Retina (tissue), 1 donor: ENCODE measurements around the gene CEP120.
"Not testable (repeated sequence)": the region's sequence is repeated elsewhere in the genome, so short reads cannot be mapped to it uniquely, and the experiment has no call there.

Experiments
- DNase-seq: peaks from one replicate; pipeline ENCODE4 v3.0.0-alpha.2; 2016

The CEP120 gene

DNA sequence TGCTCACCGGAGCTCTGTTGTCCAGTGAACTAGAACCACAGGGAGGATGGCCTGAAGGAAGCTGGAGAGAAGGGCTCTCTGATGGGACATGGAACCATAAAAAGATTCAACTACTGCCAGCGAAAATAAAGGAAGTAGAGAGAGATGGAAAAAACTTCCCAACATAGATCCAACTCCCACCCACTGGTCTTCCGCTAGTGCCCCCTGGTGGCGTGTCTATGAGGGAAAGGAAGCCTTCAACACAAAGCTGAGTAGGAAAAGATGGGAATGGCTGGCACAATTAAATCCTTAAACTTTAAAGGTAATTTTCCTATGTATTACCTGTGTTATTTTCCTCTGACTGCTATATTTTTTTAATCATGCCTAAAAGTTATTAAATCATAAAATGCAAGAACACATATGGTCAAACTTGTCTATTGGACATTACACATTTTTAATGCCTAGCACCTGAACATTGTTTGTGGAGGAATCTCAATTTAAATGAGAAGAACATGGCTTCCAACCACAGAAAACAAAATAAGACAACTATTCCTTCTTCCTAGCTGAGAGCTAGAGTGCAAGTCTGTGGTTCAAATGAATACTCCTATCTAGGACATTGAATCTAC, 51.5 kb downstream of the CEP120 start:
- peak; percentile 7 for DNase-seq

DNA sequence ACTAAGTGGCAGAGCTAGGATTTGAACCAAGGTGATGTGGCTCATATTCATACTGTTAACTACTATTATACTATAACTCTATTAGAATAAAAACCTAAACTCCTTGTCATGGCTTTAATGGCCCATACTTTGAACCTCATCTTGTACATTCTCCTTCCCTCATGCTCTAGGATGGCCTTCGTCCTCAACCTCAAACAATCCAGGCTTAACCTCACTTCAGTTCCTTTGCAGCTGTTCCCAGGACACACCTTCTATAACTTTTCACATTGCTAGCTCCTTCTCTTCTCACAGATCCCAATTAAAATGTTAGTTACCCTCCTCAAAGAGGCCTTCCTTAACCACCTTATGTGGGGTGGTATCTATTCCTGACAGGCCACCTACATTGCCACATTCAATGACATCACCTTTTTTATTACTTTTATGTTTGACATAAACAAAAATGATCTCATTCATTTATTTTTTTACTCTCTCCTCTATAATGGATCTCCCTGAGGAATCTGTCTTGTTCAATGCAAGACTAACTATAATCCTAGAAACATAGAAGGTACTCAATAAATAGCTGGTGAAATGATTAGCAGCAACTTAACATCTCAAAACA, 53.7 kb downstream of the CEP120 start:
- DNase-seq, result no peak

DNA sequence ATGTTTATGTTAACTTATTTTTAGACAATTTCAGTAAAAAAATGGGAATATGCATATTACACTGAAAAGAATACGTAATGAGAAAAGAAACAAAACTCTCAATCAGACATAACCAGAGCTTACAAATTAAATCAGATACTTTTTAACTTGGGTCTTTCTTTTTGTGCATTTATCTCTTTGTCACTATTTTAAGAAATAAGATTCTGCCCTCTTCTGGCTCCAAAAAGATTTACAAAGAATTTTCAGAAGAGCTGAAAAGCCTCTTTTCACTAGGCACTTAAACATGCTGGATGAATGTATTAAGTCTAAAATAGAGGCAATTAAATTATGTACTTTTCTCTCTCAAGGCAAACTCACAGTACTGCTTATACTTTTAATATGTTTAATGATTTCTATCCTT, 55.5 kb downstream of the CEP120 start:
- no peak for DNase-seq

DNA sequence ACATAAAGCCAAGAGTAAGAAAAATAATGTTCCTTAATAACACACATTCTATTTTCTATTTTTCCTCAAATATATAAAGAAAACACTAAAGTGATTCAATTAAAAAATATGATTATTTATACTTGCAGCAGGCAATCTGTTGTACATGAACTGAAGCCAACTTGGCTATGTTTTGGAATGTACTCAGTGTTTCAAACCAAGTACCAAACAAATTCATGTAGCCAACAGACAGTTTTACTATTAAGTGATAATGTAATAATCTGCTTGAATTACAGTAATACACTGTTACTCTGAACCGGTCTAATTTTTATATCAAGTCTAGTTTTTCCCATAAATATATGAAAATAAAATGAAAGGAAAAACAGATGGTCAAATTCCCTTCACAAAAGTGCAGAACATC, 58.0 kb downstream of the CEP120 start:
- no peak for DNase-seq

DNA sequence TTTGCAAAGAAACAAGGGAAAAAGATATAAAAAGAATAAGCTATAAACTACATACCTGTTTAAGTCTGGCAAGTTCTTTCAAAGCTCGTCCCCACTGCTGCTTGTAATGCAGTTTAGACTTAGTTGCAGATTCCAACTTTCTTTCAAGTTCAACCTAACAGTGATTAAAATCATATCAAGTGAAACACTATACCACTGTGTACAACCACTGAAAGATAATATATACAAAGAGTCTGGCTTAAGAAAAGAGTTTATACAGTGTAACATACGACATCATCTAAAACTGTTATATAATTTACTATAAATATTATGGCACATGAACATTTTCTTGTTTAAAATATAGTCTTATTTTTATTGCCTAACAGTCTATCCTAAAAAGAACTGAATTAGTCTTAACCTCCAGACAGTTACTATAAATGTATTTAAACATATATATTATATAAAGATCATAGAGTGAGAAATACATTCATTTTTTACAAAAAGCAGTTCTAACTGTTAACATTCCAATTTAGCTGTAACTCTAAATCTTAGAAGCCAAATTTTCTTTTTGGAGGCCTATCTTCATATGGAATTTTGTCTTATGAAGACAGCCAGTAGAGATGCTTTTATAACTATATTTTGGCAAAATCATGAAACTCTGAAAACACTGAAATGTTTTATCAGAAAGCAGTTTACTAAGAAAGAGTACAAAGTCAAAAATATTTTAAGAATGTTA, 58.6 kb downstream of the CEP120 start:
- DNase-seq, result no peak

DNA sequence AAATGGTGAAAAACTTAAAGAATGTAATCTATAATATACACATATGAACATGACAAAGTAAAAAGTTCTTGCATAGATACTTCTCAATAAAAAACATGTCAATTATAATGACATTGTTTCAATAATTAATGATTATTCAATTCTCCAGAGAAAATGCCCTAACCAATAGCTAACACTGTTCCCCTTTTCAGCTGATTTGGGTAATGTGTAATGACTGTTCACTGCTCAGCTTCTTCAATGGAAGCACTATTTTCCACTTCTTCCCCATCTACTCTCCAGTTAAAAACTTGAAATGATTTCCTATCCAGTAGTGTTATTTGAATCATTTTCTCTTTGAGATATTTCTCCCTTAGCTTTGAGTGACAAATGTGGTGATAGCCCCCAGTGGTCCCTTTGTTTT, 62.3 kb downstream of the CEP120 start:
- DNase-seq, result no peak

DNA sequence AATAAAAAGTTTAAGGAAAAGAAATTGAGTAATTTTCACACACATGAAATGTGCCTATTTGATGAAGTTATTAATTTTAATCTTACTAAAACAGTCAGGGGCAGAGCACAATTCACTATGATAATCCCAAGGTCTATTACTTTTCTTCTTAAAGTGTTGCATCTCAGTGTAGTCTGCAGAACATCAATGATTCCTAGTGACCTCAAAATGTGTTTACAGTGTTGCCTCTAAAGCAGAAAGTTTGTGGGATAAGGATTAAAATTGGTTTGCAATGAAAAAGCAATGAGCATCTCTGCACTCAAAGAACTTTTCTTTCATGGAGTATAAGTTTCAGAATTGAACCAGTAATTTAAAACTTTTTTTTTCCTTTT, 63.0 kb downstream of the CEP120 start:
- no peak for DNase-seq

DNA sequence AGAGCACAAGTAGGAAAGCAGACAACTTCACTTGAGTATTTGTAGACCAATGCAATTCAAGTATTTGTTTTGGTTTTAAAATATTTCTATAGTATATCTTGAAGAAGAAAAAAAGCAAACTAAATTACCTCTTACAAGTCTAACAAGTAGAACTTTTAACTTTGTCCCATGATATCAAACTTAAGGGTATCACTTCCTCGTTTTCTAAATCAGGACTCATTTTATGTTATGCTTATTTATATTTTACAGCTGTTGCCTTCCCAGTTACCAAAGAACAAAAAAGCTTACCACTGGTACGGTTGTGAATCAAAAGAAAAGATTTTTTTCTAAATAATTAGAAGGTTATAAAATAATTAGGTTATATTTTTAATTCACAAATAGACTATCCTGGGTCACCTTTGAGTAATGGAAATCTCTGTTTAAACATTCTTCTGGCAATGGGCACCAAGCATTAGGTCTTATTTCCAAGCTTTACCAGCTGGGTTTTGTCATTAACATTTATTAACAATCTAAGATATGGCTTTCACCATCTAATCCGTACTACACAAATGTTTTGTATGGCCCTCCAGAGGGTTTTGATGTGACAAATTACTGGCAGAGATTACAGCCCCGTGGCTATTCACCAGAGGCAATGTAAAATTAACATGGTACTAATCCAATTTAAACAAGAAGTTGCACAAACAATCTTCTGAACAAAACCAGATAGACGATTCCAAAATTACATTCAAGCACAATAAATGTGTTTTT, 63.6 kb downstream of the CEP120 start:
- no peak for DNase-seq

DNA sequence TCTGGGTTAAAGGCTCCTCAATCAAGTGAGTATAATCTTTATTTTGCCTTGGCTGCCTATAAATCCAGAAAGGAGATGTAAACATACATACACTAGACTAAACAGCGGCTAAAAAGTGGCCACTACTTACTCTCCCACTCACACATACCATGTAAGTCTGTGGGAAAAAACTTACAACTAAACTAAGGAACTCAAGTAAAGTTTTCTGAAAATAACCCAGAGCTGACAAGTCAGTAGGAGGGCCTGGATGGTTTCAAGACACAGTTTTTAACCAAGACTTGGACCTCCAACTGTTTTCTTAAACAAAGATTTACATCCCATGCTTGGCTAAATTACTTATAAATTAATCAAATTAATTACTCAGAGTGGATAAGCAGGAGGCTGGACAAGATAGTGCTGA, 64.5 kb downstream of the CEP120 start:
- no peak for DNase-seq

DNA sequence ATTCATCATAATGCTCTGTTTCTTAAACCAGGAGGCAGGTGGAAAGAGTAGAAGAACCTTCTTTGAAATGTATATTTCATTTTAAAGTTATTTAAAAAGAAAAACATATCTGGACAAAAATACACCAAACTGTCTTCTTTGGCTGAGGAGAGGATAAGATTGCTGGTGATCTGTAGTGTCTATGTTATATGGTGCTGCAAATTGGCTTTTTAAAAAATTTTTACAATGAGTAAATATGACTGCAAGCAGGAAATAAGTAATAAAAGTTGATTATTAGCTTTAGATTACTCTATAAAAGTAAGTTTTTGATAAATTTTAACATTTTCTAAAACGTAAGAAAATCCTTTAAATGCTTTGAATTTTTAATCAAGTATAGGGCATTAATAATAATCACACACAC, 64.9 kb downstream of the CEP120 start:
- DNase-seq, result no peak

DNA sequence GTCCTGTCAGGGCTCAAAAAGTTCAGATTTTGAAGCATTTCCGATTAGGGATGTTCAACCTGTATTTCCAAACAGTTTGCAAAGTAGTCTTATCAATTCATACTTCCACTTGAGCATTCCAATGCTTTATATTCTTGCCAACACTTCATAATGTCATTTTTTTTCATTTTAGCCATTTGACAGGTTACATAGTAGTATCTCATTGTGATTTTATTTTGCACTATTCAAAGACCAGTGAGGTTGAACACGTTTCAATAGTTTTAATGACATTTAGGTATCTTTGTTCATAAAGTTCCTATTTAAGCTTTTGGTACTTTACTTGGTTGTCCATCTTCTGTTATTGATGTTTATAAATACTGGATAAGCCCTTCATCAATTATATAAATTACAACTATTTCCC, 71.4 kb downstream of the CEP120 start:
- DNase-seq, result no peak

DNA sequence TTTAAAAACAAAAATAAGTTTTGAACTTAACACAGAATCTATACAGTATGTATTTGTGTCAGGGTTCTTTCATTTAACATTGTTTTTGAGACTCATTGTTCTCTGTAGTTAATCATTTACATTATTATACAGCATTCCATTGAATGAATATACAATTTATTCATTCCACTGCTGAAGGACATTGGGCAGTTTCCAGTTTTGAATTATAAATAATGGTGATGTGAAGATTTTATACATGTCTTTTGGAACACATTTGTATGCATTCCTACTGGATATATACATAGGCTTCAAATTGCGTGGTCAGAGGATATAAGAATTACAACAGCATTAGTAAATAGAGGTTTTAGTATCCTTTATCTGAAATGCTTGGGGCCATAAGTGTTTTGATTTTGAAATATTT, 72.0 kb downstream of the CEP120 start:
- DNase-seq, result no peak

DNA sequence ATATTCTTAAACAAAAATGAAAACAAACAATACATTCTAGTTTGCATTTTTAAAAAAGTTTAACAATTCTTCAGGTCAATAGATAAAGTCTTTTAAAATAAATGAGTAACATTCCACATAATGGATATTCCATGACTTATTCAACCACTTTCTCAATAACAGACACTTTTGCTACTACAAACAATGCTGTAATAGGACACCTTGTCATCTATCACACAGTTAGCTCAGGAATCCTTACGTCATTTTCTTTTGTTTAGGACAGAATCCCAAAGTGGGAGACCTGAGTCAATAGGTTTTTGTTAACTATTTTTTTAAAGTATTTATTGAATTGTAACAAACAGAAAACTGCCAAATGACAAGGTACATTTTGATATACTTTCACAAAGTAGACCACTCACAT, 72.5 kb downstream of the CEP120 start:
- DNase-seq, result no peak

DNA sequence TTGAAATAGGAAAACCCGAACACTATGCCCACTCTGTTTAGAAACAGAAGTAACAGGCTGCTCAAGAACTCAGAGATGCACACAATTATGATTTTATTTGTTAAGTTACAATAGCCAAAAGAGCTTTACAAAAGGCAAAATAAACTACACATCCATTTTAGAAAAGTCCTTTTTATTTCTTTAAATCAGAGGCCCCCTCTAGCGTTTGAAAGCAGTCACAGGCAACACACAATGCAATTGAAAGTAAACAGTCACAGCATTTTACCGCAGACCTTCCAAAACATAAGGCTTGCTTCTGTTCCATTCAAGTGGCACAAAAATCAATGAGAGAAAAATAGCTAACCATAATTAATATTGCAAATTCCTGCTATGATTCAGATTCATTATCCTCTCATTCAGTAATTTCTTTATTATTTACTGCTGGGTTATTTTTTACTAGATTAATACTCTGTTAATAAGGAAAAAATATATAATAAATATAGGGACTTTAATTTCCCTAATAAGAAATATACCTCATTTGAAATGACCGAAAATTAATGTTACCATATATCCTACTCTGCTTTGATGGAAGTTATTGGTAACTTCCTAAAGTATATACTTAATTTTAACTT, 78.3 kb downstream of the CEP120 start:
- peak; percentile 18 for DNase-seq

DNA sequence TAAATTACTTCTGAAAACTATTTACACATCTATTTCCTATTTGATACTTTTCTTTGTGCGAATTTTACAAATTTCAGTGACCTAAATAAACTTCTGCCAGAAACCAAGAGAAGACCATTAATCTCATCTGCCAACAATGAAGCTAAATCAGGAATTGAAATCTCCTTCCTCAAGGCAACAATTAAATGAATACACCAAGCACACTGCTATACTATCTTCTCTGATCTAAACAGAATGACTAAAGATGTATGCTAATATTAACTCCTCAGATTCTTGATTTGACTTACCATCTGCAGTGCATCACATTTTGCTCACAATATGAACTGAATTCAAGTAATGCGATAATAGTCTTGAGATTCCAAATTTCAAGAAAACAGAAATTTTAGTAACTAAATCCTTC, 82.3 kb downstream of the CEP120 start:
- DNase-seq, result no peak

DNA sequence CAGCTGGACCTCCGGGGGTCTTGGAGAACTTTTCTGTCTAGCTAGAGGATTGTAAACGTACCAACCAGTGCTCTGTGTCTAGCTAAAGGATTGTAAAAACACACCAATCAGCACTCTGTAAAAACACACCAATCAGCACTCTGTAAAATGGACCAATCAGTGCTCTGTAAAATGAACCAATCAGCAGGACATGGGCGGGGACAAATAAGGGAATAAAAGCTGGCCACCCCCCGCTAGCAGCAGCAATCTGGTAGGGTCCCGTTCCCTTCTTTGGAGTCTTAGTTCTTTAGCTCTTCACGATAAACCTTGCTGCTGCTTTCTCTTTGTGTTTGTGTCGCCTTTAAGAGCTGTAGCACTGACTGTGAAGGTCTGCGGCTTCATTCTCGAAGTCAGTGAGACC, 114.8 kb downstream of the CEP120 start:
- not testable (repeated sequence) for DNase-seq

DNA sequence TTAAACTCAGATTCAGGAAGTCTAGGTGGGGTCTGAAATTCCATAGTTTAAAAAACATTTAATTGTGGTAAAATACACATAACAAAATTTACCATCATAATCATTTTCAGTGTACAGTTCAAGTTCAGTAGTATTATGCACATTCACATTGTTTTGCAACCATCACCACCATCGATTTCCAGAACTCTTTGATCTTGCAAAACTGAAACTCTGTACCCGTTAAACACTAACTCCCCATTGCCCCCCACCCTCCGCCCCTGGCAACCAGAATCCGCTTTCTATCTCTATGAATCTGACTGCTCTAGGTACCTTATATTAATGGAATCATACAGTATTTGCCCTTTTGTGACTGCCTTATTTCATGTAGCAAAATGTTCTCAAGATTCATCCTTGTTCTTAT, 117.5 kb downstream of the CEP120 start:
- no peak for DNase-seq

DNA sequence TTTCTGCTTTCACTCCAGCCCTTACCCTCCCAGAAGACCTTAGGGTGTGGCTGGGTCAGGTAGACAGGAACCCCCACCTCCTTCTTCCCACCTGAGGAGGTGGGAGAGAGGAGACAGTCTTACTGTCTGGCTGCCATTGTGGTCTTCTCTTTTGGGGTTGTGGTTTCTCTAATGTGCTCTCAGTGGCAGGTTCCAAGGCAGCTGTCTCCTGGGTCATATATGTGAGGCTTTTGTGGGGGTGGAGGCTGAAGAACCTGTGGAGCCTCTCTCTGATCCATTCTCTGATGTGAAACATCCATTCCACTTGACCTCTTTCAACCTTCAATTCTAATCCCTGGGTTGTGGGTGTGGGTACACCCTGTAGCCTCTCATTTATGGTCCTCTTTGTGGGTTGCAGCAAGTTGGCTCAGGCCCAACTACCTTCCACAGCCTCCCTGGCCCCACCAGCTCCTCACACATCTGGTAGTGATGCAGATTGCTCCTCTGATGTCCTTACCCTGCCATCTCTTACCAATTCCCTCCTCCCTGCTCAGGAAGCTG, 118.4 kb downstream of the CEP120 start:
- no peak for DNase-seq

DNA sequence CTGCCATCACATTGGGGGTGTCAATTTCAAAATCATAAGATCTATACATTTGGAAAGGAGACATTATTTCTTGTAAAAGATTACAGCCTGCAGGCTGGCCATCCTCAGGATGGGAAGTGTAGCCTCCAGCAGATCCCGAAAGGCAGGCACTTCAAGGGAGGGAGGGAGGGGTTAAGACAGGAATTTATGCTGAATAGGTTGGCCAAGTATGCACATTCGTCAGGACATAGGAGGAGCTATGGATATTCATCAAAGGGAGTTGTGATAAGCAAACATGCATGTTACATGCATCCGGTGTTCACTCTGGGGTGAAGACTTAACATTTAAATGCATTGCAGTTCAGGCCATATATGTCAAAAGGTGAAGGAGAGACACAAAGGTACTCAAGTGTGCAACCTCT, 119.4 kb downstream of the CEP120 start:
- no peak for DNase-seq

DNA sequence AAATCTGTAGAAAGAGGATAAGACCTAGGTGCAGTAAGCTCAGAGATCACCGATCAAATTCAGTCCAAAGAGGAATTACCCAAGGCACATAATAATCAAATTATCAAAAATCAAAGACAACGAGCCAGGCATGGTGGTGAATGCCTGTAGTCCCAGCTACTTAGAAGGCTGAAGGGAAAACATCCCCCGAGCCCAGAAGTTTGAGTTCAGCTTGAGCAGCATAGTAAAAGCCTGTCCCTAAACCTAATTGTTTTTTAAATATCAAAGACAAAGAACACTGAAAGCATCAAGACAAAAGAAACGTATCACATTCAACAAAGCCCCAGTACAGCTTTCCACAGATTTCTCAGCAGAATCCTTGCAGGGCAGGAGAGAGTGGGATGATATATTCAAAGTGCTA, 122.9 kb downstream of the CEP120 start:
- no peak for DNase-seq

DNA sequence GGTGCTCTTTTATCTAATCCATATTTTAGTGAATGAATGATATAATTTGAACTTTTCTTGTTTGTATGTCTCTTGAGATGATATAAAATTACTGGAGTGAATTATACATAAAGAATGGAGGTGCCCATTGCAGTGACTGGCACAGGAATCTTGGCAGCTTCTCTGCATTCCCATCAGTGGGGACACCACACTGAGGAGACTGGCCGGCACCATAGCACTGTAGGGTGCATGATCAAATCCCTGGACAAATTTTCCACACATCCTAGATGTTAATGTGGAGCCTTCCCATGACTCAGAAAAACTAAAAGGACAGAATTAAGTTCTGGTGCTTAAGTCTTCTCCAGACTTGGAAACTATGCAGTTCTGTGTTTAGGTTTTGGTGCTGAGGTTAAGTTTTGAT, 124.1 kb downstream of the CEP120 start:
- DNase-seq, result no peak

DNA sequence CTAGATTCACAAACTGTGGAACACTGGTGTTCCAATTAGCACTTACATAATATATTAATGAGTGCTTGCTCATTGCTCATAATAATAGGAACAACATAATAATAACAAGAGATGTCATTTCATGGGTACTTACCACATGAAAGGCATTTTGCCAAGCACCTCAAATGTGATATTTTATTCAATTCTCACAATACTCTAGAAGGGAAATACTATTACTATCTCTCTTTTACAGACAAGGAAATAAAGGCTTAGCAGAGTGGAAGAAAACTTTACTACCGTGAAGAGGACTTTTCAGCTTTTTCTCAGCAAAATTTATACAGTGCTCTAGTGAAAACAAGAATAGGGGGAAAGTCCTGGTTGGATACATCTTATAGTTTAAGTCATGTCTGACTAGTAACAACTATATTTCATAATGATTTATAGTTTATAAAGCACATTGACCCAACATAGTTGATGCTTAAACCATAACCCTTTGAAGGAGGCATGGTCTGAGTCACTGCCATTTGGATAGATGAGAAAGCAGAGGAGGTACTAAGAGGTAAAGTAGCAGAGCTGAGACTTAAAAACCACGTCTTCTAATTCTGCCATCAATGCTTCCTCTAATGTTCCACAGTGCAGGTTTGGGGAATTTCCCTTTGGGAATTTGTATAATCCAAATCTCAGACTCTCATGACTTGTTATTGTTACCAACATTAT, 124.7 kb downstream of the CEP120 start:
- DNase-seq, result no peak

DNA sequence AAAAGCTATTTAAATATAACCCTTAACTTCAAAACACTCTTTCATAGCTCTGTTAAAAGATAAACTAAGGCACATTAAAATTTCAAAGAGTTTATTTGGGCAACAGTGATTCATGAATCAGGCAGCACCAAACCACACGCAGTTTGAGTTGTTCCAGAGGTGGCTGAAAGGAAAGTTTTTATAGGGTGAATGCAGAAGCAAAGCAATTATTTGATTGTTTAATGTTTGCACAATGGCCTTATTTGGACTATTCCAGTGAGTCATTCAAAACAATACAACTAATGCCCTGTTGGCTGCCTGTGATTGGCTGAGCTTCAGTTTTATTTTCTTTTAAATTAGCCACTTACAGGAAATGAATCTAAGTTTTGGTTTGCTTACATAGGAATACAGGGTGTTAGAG, 125.3 kb downstream of the CEP120 start:
- no peak for DNase-seq
